GM19468 (cell line): Measurements from ENCODE around the gene TTC8.
"Not testable (repeated sequence)": the region's sequence is repeated elsewhere in the genome, so short reads cannot be mapped to it uniquely, and the experiment has no call there.

ENCODE experiments used
- ATAC-seq: cut with Tn5 transposase; IDR thresholded peaks from one replicate; pipeline ENCODE4 v1.9.1; 2021; ENCODE audit warnings: mild to moderate bottlenecking, moderate library complexity, moderate number of reproducible peaks; ENCODE audit not compliant: unreplicated experiment; ENCODE audit errors: extremely low read depth

Gene TTC8

GRCh38 chr14:88824314-88825077 lies at the start of gene TTC8:
Gene TTC8, plus strand, starts transcription at chr14:88824651. Its CDS starts 57 bp downstream, at chr14:88824708.
- ATAC-seq: peak; percentile 95

DNA sequence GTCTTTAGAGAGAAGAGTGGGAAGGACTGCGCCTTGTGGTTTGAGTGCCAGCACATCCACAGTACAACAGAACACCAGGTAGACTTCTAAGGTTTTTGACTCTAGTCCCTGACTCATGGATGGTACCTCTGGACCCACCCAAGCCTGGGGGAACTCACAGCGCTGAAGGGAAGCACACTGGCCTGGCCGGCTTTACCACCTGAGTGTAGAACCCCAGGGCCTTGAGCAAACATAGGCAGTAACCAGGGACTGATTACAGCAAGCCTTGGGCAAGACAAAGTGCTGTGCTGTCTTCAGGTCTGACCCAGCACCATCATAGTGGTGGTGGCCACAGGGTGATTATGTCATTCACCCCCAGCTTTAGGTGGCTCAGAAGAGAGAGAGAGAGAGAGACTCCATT lies 48.9 kb upstream of the TTC8 start:
- ATAC-seq: no peak

GRCh38 chr14:88785911-88786310 lies 38.5 kb upstream of the TTC8 start:
- no peak for ATAC-seq

- no peak for ATAC-seq
These were observed 37.7 kb upstream of the TTC8 start for GRCh38 chr14:88786715-88787114.

- ATAC-seq: not testable (repeated sequence)
These were observed 34.9 kb upstream of the TTC8 start for GRCh38 chr14:88789573-88789972.

- ATAC-seq: no peak
These were observed 33.8 kb upstream of the TTC8 start for GRCh38 chr14:88790501-88791251.

DNA sequence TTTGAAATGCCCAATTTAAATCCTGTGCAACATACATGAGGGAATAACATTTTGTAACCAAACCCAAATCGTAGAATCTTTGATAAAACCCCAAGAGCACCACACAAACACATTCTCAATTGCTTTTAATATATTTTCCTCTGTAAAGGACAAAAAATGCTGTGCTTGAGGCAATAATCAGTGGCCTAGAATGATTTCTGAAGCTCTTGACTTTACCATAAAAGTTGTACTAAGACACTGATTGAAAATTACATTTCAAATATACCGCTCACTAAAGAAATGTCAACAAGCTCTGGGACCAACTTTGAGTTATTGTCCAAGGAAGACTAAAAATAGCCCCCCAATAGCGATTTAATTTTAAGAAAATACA lies 33.2 kb upstream of the TTC8 start:
- ATAC-seq: no peak

DNA sequence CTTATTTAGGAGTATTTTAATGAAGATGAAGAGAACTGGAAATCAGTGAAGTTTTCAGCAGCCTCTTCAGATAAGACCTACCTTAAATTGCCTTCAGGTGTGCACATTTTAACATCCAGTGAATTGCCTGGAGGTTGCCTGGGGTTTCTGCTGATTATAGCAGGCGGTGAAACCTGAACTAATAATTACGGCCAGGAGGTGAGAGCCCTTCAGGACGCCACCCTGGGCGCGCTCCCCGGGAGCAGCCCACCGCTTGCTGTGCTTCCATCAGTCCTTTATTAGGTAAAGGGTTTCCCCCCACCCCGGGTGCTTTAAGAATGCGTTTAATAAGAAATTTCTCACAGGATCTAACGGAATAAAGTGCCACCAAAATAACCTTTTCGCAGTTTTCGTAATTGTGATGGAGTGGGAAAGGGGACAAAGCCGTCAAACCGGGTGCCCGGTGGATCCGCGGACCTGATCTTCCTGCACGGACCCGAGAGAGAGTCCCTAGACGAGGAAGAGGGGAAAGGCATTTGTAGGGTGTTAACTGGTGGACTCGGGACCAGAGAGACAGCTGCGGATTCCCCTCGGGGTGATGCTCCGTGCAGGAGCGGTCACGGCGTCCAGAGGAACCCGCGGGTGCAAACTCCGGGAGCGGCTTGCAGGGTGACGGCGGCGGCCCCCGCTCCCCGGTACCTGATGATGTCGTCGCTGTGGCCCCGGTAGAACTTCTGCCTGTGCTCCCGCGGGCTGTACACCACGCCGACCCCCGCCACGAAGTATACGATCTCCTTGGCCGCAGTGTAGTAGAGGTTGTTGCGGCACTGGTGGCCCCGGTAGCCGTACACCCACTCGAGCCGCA lies 32.6 kb upstream of the TTC8 start:
- no peak for ATAC-seq

- peak; percentile 86 for ATAC-seq
These were observed 31.8 kb upstream of the TTC8 start, which contains the start of gene EML5 for GRCh38 chr14:88792473-88793258. Gene EML5, minus strand, starts transcription at chr14:88792953. Its CDS starts 450 bp downstream, at chr14:88792503.

DNA sequence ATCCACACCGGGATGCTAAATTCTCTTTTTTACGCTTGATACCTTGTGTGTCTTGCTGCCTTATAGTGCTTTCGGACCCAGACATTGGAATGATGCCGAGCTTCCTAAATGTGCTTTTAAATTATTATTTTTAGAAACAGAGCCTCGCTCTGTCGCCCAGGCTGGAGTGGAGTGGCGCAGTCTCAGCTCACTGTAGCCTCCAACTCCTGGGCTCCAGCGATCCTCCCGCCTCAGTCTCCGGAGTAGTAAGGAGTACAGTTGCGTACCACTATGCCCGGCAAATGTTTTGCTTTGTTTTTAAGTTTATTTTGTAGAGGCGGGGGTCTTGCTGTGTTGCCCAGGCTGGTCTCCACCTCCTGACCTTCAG lies 31.2 kb upstream of the TTC8 start:
- no peak for ATAC-seq

DNA sequence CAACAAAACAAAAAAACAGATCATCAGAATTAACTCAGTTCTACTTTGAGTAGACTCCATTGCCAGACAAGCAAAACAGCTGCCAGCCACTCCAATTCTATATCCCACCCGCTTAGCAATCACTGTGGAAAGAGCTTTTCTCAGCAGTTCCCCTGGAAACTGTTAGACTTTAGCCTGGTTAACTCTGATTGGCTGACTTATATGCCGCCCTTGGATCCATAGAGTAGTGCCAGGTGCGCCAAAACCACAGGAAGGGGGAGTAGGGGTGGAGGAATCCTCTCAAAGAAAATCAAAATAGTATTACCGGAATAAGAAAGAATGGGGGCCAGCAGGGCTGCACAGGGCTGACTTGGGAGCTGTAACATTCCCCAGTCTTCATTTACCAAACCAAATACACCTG lies 26.3 kb upstream of the TTC8 start:
- ATAC-seq: no peak

DNA sequence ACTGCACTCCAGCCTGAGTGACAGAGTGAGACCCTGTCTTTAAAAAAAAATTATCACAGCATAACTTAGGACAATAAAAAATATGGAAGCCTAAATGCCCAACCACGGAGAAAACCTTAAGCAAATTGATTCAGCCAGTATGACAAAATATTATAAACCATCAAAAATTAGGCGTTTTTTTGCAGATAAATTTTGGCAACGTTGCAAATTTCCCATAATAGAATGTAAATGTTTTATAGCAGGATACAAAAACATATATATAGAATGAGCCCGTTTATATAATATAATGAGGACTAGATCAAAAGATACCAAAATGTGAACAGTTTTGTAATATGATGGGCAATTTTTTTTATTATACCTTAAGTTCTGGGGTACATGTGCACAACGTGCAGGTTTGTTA lies 24.9 kb upstream of the TTC8 start:
- ATAC-seq: no peak

DNA sequence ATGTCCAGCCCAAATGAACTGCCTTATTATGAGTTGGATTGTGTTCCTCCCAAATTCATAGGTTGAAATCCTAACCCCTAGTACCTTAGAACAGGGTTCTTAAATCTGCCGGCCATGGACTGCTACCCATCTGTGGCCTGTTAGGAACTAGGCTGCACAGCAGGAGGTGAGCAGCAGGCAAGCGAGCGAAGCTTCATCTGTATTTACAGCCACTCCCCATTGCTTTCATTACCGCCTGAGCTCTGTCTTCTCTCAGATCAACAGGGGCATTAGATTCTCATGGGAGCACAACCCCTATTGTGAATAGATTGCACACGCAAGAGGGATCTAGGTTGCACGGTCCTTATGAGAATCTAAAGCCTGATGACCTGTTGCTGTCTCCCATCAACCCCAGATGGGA lies 21.9 kb upstream of the TTC8 start:
- no peak for ATAC-seq

GRCh38 chr14:88804035-88804434 lies 20.4 kb upstream of the TTC8 start:
- no peak for ATAC-seq

GRCh38 chr14:88804477-88804876 lies 20.0 kb upstream of the TTC8 start:
- no peak for ATAC-seq

- ATAC-seq: no peak
These were observed 16.1 kb upstream of the TTC8 start for GRCh38 chr14:88808359-88808758.

GRCh38 chr14:88815980-88816379 lies 8.5 kb upstream of the TTC8 start:
- ATAC-seq: no peak

- no peak for ATAC-seq
These were observed 6.4 kb upstream of the TTC8 start for GRCh38 chr14:88818018-88818417.

GRCh38 chr14:88819674-88820073 lies 4.8 kb upstream of the TTC8 start:
- ATAC-seq: not testable (repeated sequence)

DNA sequence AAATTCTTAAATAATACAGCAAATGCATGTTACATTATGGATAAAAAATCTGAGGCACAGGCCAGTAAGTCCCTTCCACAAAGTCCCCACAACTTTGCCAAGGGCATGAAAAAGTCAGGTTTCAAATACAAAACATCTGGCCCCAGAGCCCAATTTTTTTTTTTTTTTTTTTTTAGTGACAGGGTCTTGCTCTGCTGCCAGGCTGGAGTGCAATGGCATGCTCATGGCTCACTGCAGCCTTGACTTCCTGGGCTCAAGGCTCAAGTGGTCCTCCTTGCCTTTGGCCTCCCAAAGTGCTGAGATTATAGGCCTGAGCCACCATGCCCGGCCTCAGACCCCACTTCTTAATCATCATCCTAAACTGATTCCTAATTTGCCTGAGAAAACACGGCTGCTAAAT lies 3.1 kb upstream of the TTC8 start:
- ATAC-seq: no peak
